Tibial artery (tissue), 4 donors: ENCODE measurements around the gene RAD51B.

ENCODE experiments used
- DNase-seq, 2 donors: peaks; one replicate each; pipeline ENCODE4 v3.0.0-alpha.2; 2019
- H3K27ac ChIP-seq, 2 donors: fragments of 200-600 bp; sonication (generic) in 1 of 2; 1 replicate in 1 of 2; 2 replicates in 1 of 2; pipeline ENCODE4 v1.5.1; 2018 to 2019; ENCODE audit warnings: mild to moderate bottlenecking in 1 of 2
- H3K27me3 ChIP-seq, 2 donors: fragments of 200-600 bp; sonication (generic) in 1 of 2; one replicate each; pipeline versions ENCODE4 v1.5.1 to v1.6.0; 2016 to 2019
- H3K36me3 ChIP-seq, 3 donors: fragments of 200-600 bp; sonication (generic) in 2 of 3; one replicate each; pipeline ENCODE4 v1.5.1; 2016 to 2019; ENCODE audit warnings: mild to moderate bottlenecking in 2 of 3
- H3K4me1 ChIP-seq, 4 donors: fragments of 200-600 bp; sonication (generic) in 2 of 4; 1 replicate in 3 of 4; 2 replicates in 1 of 4; pipeline ENCODE4 v1.5.1; 2016 to 2019
- H3K4me3 ChIP-seq, 2 donors: fragments of 200-600 bp; sonication (generic) in 1 of 2; 1 replicate in 1 of 2; 2 replicates in 1 of 2; pipeline ENCODE4 v1.5.1; 2018 to 2019; ENCODE audit warnings: mild to moderate bottlenecking in 2 of 2
- H3K9me3 ChIP-seq, 3 donors: fragments of 200-600 bp; sonication (generic) in 1 of 3; one replicate each; pipeline ENCODE4 v1.5.1; 2016 to 2019
- CTCF ChIP-seq, 2 experiments: fragments of 200-600 bp in 1 of 2; fragments of 450-650 bp in 1 of 2; IDR thresholded peaks; one replicate each; pipeline ENCODE4 v1.5.1; 2017 to 2019; ENCODE audit warnings: antibody characterized with exemption in 2 of 2, mild to moderate bottlenecking in 1 of 2, moderate library complexity in 1 of 2
- intact Hi-C: fragments of 100-400 bp; cut with DNase I; formaldehyde crosslinking; loops from one replicate; pipeline ENCODE4 v1.15.0; 2023; ENCODE audit warnings: low total_unique reads

RAD51B gene

DNA sequence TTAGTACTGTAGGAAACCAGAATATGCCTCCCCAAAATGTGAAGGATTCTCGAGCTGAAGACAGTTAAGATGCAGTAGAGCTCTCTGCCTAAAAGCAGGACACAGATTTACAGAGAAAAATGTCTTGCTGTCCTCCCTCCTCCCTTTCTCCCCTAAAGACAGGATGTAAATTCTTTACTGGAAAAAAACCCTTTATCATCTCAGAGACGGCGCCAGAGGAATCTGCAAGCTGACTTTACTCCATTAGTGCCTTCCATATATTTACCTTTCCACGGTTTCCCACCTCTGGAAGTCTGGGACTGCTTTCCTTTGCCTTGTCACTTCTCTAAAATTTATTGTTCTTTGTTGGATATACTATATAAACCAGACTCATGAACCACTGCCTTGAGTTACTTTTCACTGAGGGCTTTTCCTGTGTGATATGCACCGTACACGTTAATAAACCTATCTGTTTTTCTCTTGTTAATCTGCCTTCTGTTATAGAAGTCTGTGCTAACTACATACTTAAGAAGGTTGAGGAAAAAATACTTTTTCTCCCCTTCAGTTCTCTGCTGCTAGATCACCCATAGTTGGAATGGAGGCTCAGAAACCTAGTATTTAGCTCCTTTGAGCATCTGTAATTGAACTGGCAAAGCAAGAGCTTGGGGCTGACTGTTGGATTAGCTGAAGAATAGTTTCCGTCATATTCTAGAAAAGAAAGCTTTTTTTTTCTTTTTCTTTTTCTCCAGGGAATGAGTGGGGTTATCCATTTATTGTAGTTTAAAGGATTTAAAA is 99.9 kb downstream of the RAD51B start:
- Histone ChIP-seq H3K4me1 (no peaks in the 10 kb centered on the region), H3K27me3 (no peaks in the 10 kb centered on the region), H3K4me3 (no peak overlapping the region), H3K9me3 (no peaks in the 10 kb centered on the region), H3K36me3 (no peaks in the 10 kb centered on the region), H3K27ac (no peak overlapping the region)
- no peak for TF ChIP-seq CTCF (IDR thresholded peaks at IDR 0.05)
- DNase-seq = no peak
- intact Hi-C loops = no loop called here

DNA sequence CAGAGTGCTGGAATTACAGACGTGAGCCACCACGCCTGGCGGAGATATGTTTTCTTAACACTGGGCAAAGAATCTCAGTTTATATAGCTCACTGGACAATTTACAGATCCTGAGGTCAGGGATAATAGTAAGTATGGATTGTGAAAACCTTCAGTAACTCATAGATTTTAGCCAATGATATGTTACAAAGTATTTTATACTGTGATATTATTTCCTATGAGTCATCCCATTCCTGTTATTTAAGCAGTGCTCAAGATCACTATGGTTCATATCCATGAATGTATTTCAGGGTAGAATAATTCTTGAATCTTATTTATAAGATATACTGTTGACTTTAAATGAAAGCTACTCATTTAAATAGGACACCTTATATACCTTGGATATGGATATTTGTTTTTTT is 107.2 kb downstream of the RAD51B start:
- intact Hi-C loops = loop anchor here (5.0 kb wide), 1 partner anchor 40 kb away; no protein-coding TSS in a partner anchor
- no peaks in the 10 kb centered on the region for H3K36me3 ChIP-seq
- no peak for DNase-seq
- TF ChIP-seq CTCF (IDR thresholded peaks at IDR 0.05) = no peak
- H3K27ac ChIP-seq = no peak overlapping the region
- H3K9me3 ChIP-seq = peaks cover 4 to 22% (median 5%) of the 10 kb centered on the region in 3 donors
- no peaks in the 10 kb centered on the region for H3K4me1 ChIP-seq
- H3K27me3 ChIP-seq = no peaks in the 10 kb centered on the region
- H3K4me3 ChIP-seq = no peak overlapping the region

DNA sequence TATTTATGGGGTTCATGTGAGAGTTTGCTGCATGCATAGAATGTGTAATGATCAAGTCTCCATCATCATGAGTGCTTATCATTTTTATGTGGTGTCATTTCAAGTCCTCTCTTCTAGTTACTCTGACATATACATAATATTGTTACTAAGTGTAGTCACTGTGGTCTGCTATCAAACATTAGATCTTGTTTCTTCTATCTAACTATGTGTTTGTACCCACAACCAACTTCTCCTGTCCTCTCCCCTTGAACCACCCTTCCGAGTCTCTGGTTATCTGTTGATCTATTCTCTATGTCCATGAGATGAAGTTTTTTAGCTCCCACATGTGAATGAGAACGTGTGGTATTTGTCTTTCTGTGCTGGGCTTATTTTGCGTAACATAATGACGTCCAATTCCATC is 107.7 kb downstream of the RAD51B start:
- Histone ChIP-seq H3K9me3 (peaks cover 4 to 22% (median 5%) of the 10 kb centered on the region in 3 donors), H3K36me3 (no peaks in the 10 kb centered on the region), H3K27ac (no peak overlapping the region), H3K27me3 (no peaks in the 10 kb centered on the region), H3K4me1 (no peaks in the 10 kb centered on the region), H3K4me3 (no peak overlapping the region)
- no peak for TF ChIP-seq CTCF (IDR thresholded peaks at IDR 0.05)
- no peak for DNase-seq
- intact Hi-C loops = loop anchor here (5.0 kb wide), 1 partner anchor 40 kb away; no protein-coding TSS in a partner anchor

DNA sequence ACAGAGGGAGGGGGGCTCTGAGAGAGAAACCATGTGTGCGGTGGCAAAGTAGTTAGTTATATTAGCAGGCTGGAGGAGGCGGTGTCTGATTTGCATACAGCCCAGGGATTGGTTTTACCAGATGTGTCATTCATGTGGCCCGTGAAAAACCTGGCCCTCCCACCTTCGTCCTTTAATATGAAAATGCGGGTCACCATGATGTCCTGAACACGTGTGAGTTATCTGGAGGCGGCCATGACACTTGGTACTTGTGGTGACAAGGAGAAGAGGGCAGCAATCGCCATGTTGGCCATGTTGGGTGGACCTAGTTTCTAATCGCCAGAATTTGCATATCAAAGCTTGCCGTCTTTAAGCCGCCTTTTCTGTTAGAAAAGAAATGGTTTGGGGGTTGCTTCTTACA is 108.8 kb downstream of the RAD51B start:
- no peak for TF ChIP-seq CTCF (IDR thresholded peaks at IDR 0.05)
- H3K27me3 ChIP-seq = no peaks in the 10 kb centered on the region
- no peaks in the 10 kb centered on the region for H3K36me3 ChIP-seq
- no peak for DNase-seq
- H3K4me3 ChIP-seq = no peak overlapping the region
- H3K9me3 ChIP-seq = peaks cover 4 to 22% (median 5%) of the 10 kb centered on the region in 3 donors
- no peak overlapping the region for H3K27ac ChIP-seq
- no peaks in the 10 kb centered on the region for H3K4me1 ChIP-seq
- intact Hi-C loops = loop anchor here (5.0 kb wide), 1 partner anchor 41 kb away; no protein-coding TSS in a partner anchor

DNA sequence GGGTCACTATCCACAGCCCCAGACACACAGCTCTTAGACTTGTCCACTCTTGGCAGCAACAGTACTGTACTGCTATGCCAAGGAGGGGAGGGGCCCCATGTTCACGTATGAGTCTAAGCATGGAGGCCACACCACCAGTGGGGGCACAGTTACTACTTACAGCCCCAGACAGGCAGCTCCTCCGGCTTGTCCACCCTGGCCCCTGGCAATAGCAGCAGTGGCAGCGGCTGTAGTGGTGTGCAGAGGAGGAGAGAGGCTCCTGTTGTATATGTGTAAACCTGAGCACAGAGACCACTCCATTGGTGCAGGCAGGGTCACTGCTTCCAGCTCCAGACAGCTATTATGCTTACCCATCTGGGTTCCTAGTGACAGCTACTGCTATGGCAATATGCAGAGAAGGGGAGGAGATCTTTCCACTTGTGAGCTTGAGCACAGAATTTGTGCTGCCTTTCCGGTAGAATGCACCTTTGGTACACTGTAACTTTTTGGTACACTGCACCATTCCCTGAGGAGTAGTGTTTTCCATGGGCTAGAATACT is 113.2 kb downstream of the RAD51B start:
- TF ChIP-seq CTCF (IDR thresholded peaks at IDR 0.05) = no peak
- no peak for DNase-seq
- Histone ChIP-seq H3K4me3 (no peak overlapping the region), H3K36me3 (no peaks in the 10 kb centered on the region), H3K9me3 (peaks cover 0 to 14% (median 5%) of the 10 kb centered on the region in 3 donors), H3K4me1 (no peaks in the 10 kb centered on the region), H3K27ac (no peak overlapping the region), H3K27me3 (no peaks in the 10 kb centered on the region)
- intact Hi-C loops = loop anchor here (5.0 kb wide), 1 partner anchor 890 kb away; no protein-coding TSS in a partner anchor
